T-helper 2 cell treated with Interferon-gamma antibody and Interleukin-4, amounts not matched to agents 100 ng/mL and 5 ng/mL, for 36 hours (primary cell): ENCODE data around the gene NDUFA12. TPM values are rescaled to one million over a fixed set of nuclear protein-coding genes. Genes with fewer than 3 reads are reported as not detected.

ENCODE experiments used
- intact Hi-C: fragments of 100-400 bp; cut with micrococcal nuclease; formaldehyde crosslinking; loops from one replicate; pipeline ENCODE4 v1.15.1; 2023
- total RNA-seq: library from RNA; stranded (reverse); gene quantifications from 2 replicates; pipeline ENCODE4 v1.2.3, GENCODE V29; 2022

NDUFA12 gene
- total RNA-seq, 1 donor from 2014 or later, result 145 TPM

DNA sequence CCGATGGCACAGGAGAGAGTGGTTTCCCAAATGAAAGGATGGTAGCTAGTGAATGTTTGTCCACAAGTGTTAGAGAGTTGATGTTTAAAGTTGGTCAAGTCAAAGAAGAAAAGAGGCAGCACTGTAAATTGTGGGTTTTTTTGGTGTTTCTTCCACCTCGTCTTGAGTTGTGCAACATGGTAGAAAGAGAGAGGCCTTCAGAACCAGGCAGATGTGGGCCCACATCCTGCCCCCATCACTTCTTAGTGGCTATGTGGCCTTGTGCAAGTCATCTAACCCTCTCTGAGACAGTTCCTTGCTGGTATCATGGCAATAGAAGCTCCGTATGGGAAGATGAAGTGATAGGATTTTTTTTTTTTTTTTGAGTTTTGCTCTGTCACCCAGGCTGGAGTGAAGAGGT lies 60.8 kb downstream of the NDUFA12 start:
- intact Hi-C loops, result loop anchor here (5.0 kb wide), 1 partner anchor 275 kb away; the partner anchor contains the start of genes FGD6 and VEZT

DNA sequence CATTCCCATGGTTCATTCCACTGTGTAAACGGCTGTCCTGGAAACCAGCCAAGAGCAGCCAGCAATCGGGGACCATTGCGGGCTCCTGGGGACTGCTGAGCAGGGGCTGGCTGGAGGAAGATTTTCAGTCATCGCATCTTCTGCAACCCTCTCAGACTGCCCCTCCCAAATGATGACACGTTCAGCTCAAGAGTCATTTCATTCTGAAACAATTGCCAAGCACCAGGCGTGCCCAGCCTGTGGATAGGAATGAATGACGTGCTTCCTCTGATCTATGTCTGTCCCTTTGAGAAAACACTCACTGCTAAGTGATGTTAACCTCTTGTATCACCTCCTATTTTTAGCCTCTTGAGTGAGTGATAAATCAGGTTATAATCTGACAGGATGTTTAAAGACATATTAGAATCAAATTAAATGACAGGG lies 62.0 kb downstream of the NDUFA12 start:
- intact Hi-C loops, result loop anchor here (1.0 to 5.0 kb wide), 3 partner anchors 61 to 276 kb away; partner anchors contain the start of genes FGD6, NDUFA12, NR2C1 and VEZT

DNA sequence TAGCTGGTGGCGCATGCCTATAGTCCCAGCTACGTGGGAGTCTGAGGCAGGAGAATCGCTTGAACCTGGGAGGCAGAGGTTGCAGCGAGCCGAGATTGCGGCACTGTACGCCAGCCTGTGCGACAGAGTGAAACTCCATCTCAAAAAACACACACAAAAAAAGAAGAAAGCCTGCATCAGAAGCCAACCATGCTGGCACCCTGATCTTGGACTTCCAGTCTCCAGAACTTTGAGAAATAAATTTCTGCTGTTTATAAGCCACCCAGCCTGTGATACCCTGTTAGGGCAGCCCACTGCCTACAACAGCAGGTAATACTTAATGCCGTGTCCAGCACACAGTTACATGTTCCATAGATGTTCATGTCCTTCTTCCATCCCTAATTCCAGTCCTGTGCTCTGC lies 62.7 kb downstream of the NDUFA12 start:
- intact Hi-C loops, result loop anchor here (1.0 to 5.0 kb wide), 3 partner anchors 62 to 277 kb away; partner anchors contain the start of genes FGD6, NDUFA12, NR2C1 and VEZT

DNA sequence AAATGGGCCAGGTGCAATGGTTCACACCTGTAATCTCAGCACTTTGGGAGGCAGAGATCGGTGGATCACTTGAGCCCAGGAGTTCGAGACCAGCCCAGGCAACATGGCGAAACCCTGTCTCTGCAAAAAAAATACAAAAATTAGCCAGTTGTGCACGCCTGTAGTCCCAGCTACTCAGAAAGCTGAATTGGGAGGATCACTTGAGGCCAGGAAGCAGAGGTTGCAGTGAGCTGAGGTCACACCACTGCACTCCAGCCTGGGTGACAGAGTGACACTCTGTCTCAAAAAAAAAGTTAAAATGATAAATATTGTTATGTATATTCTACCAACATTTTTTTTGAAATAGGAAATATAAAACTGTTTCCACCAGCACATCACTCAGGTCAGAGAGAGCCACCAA lies 64.9 kb downstream of the NDUFA12 start:
- intact Hi-C loops, result no loop called here

DNA sequence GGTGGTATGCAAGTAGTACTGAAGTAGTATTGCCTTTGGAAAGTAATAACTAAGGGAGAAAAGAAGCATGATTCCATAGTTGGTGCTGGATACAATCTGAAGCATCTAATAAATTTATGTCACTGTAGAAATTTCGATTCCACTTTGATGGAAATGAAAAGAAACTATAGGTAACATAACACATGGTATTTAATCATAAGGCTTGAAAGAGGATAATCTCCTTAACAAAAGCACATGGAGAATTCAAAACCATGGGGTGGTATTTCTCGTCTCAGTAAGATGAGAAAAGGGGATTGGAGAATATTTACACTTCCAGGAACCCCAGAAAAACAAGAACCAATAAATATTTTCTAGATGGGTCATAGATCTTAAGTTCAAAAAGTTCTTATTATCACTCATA lies 72.7 kb downstream of the NDUFA12 start:
- intact Hi-C loops, result no loop called here

DNA sequence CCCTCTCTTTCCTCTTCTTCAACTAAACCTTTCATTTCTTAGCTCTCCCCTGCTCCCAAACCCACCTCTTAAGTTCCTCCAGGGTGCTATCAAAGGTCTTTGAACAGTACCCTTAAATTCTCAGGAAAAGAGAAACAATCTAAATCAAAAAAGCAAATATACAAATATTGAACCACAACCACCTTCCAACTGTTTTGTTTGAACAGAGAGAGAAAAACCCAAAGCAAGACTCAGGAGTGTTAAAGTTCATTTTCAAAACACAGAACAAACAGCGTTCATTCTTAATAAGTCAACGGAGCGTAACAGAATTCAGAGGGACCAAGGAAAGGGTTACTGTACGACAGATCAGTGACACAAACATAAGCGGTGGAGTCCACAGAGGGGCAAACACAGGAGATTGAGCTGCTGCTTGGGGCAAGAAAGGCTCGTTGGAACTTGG lies 73.3 kb downstream of the NDUFA12 start:
- intact Hi-C loops, result no loop called here

DNA sequence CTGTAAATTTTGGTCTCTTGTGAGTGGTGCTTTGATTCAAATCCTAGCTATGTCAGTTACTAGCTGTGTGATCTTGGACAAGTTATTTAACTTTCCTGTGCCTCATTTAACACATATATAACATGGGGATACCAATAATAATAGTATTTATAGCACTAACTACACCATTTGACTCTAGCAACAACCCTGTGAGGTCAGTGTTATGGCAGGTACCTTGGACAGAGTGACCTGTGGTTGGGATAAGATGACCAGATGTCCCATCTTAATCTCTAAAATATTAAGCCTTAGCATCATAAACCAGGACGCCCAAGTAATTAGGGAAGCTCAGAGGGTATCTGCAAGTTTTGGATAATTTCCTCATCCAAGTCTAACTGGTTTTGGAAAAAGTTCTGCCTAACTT lies 73.7 kb downstream of the NDUFA12 start:
- intact Hi-C loops, result no loop called here

DNA sequence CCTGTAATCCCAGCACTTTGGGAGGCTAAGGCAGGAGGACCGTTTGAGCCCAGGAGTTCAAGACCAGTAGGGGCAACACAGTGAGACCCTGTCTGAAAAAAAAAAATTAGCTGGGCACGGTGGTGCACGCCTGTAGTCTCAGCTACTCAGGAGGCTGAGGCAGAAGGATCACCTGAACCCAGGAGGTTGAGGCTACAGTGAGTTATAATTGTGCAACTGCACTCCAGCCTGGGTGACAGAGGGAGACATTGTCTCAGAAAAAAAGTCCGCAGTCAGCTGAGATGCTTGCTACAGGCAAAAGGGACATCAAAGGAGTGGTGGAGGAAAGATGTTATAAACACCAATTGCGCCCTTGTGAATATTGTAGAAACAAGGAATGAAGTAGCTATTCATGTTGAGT lies 77.8 kb downstream of the NDUFA12 start:
- intact Hi-C loops, result no loop called here

DNA sequence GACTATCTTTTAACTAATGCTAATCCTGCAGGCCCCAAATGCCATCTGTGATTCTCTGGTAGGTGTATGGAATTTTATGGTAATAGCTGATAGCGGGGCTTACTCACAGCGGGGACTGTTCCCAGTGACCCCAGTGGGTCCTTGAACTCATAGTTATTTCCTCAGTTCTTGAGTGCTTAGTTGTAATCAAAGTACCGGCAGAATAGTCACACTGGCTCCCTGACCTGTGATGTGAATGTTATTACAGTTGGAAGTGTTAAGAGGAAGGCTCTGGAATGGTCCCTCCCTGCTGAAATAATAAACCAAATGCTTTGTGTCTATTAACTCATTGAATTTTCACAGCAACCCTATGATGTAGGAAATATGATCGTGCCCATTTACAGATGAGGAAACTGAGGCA lies 78.3 kb downstream of the NDUFA12 start:
- intact Hi-C loops, result no loop called here

DNA sequence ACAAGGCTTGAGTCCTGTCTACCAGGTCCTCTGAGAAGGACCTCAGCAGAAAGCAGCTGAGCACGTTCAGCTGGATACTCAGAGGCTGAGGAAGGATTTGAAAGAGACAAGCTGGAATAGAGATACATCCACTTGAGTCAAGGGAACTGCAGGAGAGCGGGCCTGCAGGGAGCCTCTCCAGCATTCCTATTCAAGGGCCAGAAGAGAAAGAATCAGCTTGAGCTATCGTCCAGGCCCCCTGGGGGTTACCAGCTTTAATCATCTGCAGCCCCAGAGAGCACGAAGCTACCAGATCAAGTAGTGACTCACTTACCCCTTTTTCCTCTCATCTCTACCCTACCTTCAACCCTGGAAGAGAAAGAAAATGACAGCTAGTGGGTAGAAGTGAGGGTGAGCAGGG lies 80.9 kb downstream of the NDUFA12 start:
- intact Hi-C loops, result no loop called here

Other genes starting within 250 kb of the NDUFA12 start
- gene NR2C1, start 69.9 kb upstream of the NDUFA12 start, total RNA-seq, result 26.1 and 28.5 TPM in 2 replicates
- 0.57 and 0.70 TPM in 2 replicates for gene FGD6, start 213.8 kb upstream of the NDUFA12 start, total RNA-seq
- 39.3 and 42.0 TPM in 2 replicates for gene VEZT, start 214.1 kb upstream of the NDUFA12 start, total RNA-seq